ENCODE measurements around the gene FBN3. TPM values are rescaled to one million over a fixed set of nuclear protein-coding genes. Genes with fewer than 3 reads are reported as not detected.
"Not testable (repeated sequence)": the region's sequence is repeated elsewhere in the genome, so short reads cannot be mapped to it uniquely, and the experiment has no call there.

The FBN3 gene
- total RNA-seq, 1 donor: not detected

GRCh38 chr19:8123683-8124082 is 25.7 kb downstream of the FBN3 start:
- no peak for DNase-seq (ENCODE audit: low read depth in 2 of 3, low spot score in 2 of 3)

DNA sequence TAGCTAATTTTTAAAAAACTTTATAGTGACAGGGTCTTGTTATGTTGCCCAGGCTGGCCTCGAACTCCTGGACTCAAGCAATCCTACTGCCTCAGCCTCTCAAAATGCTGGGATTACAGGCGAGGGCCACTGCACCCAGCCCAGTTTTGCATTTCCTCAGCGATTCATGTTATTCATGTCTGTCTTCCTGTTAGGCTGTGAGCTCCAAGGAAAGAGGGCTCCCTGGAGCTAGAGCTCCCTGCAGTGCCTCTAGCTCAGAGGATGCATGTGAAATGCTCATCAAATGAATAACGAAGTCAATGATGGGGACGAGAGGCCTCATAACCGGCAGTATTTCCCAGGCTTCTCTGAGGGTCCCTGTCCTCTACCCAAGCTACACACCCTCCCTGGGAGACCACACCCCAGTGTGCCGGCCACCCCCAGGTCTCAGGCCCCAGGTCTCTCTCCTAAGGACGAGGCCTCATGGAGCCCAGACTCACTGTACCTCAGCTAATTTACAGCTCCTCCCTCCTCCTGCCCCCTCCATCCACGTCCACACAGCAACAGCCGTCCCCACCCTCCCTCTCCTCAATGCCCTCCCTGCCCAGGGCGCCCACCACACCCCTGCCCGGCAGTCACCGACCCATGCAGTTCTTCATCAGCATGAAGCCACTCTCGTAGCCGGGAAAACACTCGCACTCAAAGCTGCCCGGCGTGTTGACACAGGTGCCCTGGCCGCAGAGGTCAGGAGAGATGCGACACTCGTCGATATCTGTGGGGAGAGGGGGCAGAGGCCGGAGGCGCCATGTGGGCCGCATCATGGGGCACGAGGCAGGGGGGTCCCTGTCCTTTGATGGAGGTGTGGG is 28.5 kb downstream of the FBN3 start:
- DNase-seq (ENCODE audit: low read depth in 2 of 3, low spot score in 2 of 3): no peak

DNA sequence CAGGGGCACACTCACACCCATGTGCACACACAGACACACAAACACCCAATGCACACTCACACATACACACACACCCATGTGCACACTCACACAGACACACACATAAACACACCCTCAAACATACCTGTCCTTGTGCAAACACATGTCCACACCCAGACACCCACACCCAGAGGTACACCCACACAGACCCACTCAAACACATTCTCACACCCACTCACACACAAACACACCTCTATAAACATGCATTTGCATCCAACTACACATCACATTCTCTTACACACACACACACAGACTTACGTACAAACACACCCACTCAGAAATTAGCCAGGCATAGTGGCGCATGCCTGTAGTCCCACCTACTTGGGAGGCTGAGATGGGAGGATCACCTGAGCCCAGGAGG is 31.4 kb downstream of the FBN3 start:
- no peak for DNase-seq (ENCODE audit: low read depth in 2 of 3, low spot score in 2 of 3)

- DNase-seq (ENCODE audit: low read depth in 2 of 3, low spot score in 2 of 3): no peak
Measured at GRCh38 chr19:8116437-8117293, 32.7 kb downstream of the FBN3 start.

DNA sequence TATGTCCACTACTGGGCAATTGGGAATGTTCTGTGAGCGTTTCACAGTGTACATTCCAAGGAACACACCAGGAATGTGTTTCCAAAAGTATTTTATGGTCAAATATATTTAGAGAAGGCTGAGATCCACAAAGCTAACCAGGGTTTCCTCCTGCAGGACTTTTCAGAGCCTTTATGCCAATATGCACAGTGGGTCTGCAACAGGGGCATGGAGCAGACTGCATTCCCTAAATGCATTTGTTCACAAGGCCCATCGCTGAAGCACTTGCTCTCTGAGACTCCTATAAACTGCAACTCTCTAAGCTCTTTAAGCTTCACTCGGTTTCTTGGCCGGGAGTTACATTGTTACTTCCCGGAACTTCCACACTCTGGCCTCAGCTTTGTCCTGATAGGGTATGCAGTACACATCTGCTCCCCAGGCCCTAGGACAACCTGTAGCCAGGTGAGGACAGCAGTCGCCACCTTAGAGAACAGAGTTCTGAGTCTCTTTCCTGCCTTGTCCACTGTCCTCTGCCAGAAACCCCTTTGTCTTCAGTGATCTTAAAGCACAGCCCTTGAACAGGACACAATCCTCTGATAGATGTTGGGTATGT is 33.5 kb downstream of the FBN3 start:
- DNase-seq (ENCODE audit: low read depth in 2 of 3, low spot score in 2 of 3): no peak

DNA sequence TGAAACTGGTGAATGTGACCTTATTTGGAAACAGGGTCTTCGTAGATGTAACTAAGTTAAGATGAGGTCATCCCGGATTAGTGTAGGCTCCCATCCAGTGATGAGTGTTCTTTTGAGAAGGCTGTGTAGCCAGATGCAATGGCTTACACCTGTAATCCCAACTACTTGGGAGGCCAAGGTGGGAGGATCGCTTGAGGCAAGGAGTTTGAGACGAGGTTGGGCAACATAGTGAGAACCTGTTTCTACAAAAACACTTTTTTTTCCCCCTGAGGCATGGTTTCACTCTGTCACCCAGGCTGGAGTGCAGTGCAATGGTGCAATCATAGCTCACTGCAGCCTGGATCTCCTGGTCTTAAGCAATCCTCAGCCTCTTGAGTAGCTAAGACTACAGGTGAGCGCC is 36.4 kb downstream of the FBN3 start:
- no peak for DNase-seq (ENCODE audit: low read depth in 2 of 3, low spot score in 2 of 3)

DNA sequence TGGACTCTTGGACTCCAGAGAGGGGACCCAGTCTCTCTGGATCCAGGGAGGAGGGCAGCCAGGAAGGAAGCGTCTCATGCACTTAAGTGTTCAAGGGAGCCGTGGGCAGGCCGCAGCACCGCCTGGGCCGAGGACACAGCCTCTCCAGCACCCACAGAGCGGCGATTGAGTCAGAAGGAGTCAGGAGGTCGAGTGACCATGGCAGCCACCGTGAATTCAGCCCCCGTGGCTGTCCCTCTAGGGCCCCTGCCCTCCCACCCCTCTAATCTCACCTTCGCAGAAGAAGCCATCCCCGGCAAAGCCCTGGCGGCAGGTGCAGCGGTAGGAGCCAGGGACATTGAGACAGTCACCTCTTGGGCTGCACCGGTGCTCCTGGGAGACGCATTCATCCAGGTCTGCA is 38.0 kb downstream of the FBN3 start:
- no peak for DNase-seq (ENCODE audit: low read depth in 2 of 3, low spot score in 2 of 3)

DNA sequence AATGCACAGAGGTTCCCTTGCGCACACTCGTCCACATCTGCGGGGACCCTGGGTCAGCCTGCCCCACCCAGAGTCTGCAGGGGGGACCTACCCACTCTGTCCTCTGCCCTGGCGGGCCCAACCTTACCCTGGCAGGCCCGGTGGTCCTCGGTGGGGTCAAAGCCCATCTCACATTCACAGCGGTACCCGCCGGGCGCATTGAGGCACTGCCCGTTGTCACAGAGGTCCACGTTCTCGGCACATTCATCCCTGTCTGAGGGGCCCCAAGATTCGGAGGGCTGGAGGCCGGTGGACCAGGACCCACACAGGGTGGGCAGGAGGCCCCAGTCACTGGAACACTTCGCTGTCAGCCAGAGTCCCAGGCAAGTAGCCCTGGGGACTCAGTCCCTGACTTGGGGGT is 38.5 kb downstream of the FBN3 start:
- DNase-seq (ENCODE audit: low read depth in 2 of 3, low spot score in 2 of 3): no peak

DNA sequence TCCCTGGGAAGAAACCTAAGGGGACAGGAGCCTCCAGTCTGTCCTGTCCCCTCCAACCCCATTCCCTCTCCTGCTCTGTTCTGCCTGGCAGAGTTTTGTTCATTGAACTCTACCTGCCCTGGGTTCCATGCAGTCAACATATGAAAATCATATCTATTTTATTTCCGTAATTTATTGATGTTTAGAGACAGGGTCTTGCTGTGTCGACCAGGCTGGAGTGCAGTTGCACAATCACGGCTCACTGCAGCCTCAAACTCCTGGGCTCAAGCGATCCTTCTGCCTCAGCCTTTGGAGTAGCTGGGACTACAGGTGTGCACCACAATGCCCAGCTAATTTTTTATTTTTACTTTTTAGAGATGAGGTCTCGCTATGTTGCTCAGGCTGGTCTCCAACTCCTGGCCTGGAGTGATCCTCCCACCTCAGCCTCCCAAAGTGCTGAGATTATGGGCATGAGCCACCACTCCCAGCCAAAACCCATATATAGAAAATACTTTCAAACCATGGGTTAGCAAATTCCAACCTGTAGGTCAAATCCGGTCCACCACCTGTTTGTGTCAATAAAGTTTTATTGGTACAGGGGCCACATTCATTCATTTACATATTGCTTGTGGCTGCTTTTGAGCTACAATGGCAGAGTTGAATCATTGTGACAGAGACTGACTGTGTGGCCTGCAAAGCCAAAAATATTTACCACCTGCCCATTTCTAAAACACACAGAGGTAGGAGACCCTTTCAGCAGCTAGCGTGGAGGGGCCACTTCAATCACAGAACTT is 39.3 kb downstream of the FBN3 start:
- DNase-seq (ENCODE audit: low read depth in 2 of 3, low spot score in 2 of 3): no peak

DNA sequence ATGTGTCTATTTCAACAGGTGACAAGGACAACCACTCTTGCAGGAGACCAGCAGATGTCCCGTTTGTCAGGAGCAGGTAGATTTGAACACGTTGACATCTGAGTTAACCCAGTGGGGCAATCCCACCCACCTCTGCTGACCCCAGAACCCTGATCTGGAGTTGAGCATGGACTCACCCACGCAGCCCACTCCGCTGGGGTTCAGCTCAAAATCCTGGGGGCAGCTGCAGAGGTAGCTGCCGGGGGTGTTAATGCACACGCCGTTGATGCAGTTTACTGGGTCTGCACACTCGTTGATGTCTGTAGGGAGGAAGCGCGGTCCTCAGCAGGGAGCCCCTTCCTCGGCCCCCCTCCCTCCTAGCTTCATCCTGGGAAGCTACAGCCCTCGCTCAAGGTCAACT is 39.9 kb downstream of the FBN3 start:
- DNase-seq (ENCODE audit: low read depth in 2 of 3, low spot score in 2 of 3): no peak

- DNase-seq (ENCODE audit: low read depth in 2 of 3, low spot score in 2 of 3): no peak
Measured at GRCh38 chr19:8108560-8109445, 40.6 kb downstream of the FBN3 start.

- no peak for DNase-seq (ENCODE audit: low read depth in 2 of 3, low spot score in 2 of 3)
Measured at GRCh38 chr19:8107301-8107903, 42.0 kb downstream of the FBN3 start.

DNA sequence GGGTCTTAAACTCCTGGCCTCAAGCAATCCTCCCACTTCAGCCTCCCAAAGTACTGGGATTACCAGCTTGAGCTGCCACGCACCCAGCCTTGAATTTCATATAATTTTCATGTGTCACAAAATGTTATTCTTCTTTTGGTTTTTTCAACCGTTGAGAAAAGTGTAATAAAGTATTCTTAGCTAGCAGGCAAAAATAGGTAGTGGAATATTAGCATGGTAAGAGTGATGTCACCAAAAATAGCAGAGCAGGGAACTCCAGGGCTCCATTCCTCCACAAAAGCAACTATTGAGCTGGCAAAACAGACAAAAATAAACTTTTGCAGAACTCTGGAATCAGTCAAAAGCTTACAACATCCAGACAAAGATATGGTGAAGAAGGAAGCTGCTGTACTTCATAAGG is 43.9 kb downstream of the FBN3 start:
- no peak for DNase-seq (ENCODE audit: low read depth in 2 of 3, low spot score in 2 of 3)

DNA sequence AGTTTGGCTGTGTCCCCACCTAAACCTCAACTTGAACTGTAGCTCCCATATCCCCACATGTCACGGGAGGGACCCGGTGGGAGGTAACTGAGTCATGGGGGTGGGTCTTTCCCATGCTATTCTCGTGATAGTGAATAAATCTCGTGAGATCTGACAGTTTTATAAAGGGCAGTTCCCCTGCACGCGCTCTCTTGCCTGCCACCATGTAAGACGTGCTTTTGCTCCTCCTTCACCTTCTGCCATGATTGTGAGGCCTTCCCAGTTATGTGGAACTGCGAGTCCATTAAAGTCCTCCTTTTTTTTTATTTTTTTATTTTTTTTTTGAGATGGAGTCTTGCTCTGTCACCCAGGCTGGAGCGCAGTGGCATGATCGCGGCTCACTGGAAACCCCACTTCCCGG is 47.5 kb downstream of the FBN3 start:
- not testable (repeated sequence) for DNase-seq (ENCODE audit: low read depth in 2 of 3, low spot score in 2 of 3)

GRCh38 chr19:8101311-8101710 is 48.1 kb downstream of the FBN3 start:
- DNase-seq (ENCODE audit: low read depth in 2 of 3, low spot score in 2 of 3): no peak

GRCh38 chr19:8097681-8098567 is 51.5 kb downstream of the FBN3 start:
- no peak for DNase-seq (ENCODE audit: low read depth in 2 of 3, low spot score in 2 of 3)

DNA sequence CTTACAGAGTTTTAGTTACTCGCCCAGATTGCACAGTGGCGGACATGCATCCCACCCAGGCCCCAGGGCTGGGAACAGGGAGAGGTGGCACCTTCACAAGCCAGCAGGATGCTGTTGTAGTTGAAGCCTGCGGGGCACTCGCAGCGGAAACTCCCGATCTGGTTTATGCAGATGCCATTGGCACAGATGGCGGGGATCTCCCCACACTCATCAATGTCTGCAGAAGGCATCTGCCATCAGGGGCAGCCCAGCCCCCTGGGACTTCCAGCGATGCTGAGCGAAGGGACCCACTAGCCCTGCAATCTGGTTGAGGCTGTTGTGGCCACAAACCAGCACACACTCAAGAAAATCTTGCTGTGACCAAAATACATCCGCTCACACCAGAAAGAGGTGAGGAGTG is 52.2 kb downstream of the FBN3 start:
- DNase-seq (ENCODE audit: low read depth in 2 of 3, low spot score in 2 of 3): no peak

- no peak for DNase-seq (ENCODE audit: low read depth in 2 of 3, low spot score in 2 of 3)
Measured at GRCh38 chr19:8096071-8096470, 53.3 kb downstream of the FBN3 start.

Data from hematopoietic multipotent progenitor cell (in vitro differentiated cells).